ENCODE measurements around the gene DSTN. TPM values are rescaled to one million over a fixed set of nuclear protein-coding genes. Genes with fewer than 3 reads are reported as not detected.

DSTN gene
- total and polyA plus RNA-seq, 9 of the 15 experiments (the other 6 are each of a cell fraction or from before 2014, with no cell fraction given), result 25.7 to 88.3 (median 61.0) TPM

GRCh38 chr20:17617212-17617867, 47.5 kb downstream of the DSTN start (continued):
- no peak for TF ChIP-seq HDAC8 (tag; IDR thresholded peaks at IDR 0.05)
- peak; percentile 83 for TF ChIP-seq SMC3 (conservative IDR thresholded peaks at IDR 0.05; ENCODE audit: insufficient read depth, low read depth, low read length)
- no peak for TF ChIP-seq CHD2 (IDR thresholded peaks at IDR 0.05; ENCODE audit: low read depth, low read length)
- TF ChIP-seq REST (IDR thresholded peaks at IDR 0.05; ENCODE audit: borderline replicate concordance), result peak; percentile 70
- TF ChIP-seq REST (CRISPR knock-in tag; IDR thresholded peaks at IDR 0.05; ENCODE audit: low read depth), result no peak
- no peak for TF ChIP-seq KAT2B (IDR thresholded peaks at IDR 0.05; ENCODE audit: low read depth, low read length)
- no peak for TF ChIP-seq PML (IDR thresholded peaks at IDR 0.05; ENCODE audit: low read length)
- TF ChIP-seq GTF2E2 (tag; IDR thresholded peaks at IDR 0.05), result no peak
- no peak for TF ChIP-seq VEZF1 (CRISPR knock-in tag; IDR thresholded peaks at IDR 0.05)
- TF ChIP-seq STAG1 (CRISPR knock-in tag; IDR thresholded peaks at IDR 0.05; ENCODE audit: borderline replicate concordance), result peak; percentile 66; the same call in 1 of the 2 replicates
- TF ChIP-seq MAFG (tag; conservative IDR thresholded peaks at IDR 0.05), result no peak
